Karpas-422 (cell line): ENCODE results near the gene BIRC5. TPM values are rescaled to one million over a fixed set of nuclear protein-coding genes. Genes with fewer than 3 reads are reported as not detected.

Experiments used
- DNase-seq: peaks from one replicate; pipeline ENCODE4 v3.0.0-alpha.2; 2015
- H2AFZ ChIP-seq: fragments of 200-600 bp; sonication (generic); 2 replicates; pipeline ENCODE4 v1.6.1; 2014; ENCODE audit warnings: antibody characterized with exemption, low read length, mixed read lengths
- H3K27ac ChIP-seq: fragments of 200-600 bp; sonication (generic); 2 replicates; pipeline ENCODE4 v1.5.1; 2014; ENCODE audit warnings: mild to moderate bottlenecking, low read length, moderate library complexity
- H3K27me3 ChIP-seq: fragments of 200-600 bp; sonication (generic); 2 replicates; pipeline ENCODE4 v1.6.1; 2014; ENCODE audit warnings: low read length, mixed read lengths
- H3K36me3 ChIP-seq: fragments of 200-600 bp; sonication (generic); 2 replicates; pipeline ENCODE4 v1.6.1; 2014; ENCODE audit warnings: low read length, mixed read lengths; ENCODE audit not compliant: insufficient read depth
- H3K4me1 ChIP-seq: fragments of 200-600 bp; sonication (generic); 2 replicates; pipeline ENCODE4 v1.6.1; 2014; ENCODE audit warnings: mild to moderate bottlenecking, low read length, mixed read lengths
- H3K4me2 ChIP-seq: fragments of 200-600 bp; sonication (generic); 2 replicates; pipeline ENCODE4 v1.6.1; 2014; ENCODE audit warnings: low read length, low read depth, mild to moderate bottlenecking; ENCODE audit not compliant: poor library complexity, severe bottlenecking
- H3K4me3 ChIP-seq: fragments of 200-600 bp; sonication (generic); 2 replicates; pipeline ENCODE4 v1.5.1; 2014; ENCODE audit warnings: mild to moderate bottlenecking, antibody characterized with exemption, low read length, mixed read lengths
- H3K79me2 ChIP-seq: fragments of 200-600 bp; sonication (generic); 2 replicates; pipeline ENCODE4 v1.6.1; 2014; ENCODE audit warnings: mild to moderate bottlenecking, low read length, mixed read lengths
- H3K9ac ChIP-seq: fragments of 200-600 bp; sonication (generic); 2 replicates; pipeline ENCODE4 v1.6.0; 2014; ENCODE audit warnings: low read length
- H3K9me2 ChIP-seq: fragments of 200-600 bp; sonication (generic), shearing (Covaris generic); replicated peaks from 2 replicates; pipeline ENCODE4 v1.6.0; 2014; ENCODE audit warnings: mild to moderate bottlenecking, low read length, moderate library complexity; ENCODE audit not compliant: insufficient read depth
- H3K9me3 ChIP-seq: fragments of 300-700, 200-600 bp; sonication (generic); 2 replicates; pipeline ENCODE4 v1.6.1; 2014; ENCODE audit warnings: low read length, mixed read lengths
- H4K20me1 ChIP-seq: fragments of 200-600 bp; sonication (generic); 2 replicates; pipeline ENCODE4 v1.6.1; 2014; ENCODE audit warnings: mild to moderate bottlenecking, antibody characterized with exemption, low read length, low read depth; ENCODE audit not compliant: insufficient read depth
- total RNA-seq: library from RNA; depleted of rRNA; stranded (reverse); fragments of >200 nt; shearing (Covaris generic); gene quantifications from 2 replicates; pipeline ENCODE4 v1.2.3, GENCODE V29; 2014; ENCODE audit warnings: low replicate concordance

The BIRC5 gene
- total RNA-seq, 1 experiment from 2014 or later, result 45.4 TPM

GRCh38 chr17:78266771-78267170 lies 52.7 kb downstream of the BIRC5 start:
- Histone ChIP-seq H3K9me3 (no peaks in the 10 kb centered on the region), H4K20me1 (no peaks in the 10 kb centered on the region), H3K36me3 (no peaks in the 10 kb centered on the region), H3K9ac (no peak overlapping the region), H3K9me2 (no peaks in the 10 kb centered on the region), H3K27me3 (no peaks in the 10 kb centered on the region), H3K27ac (no peak overlapping the region), H3K79me2 (no peaks in the 10 kb centered on the region), H2AFZ (no peak overlapping the region), H3K4me3 (no peak overlapping the region), H3K4me1 (no peaks in the 10 kb centered on the region), H3K4me2 (no peak overlapping the region)
- no peak for DNase-seq

GRCh38 chr17:78267253-78268073 lies 53.4 kb downstream of the BIRC5 start:
- no peaks in the 10 kb centered on the region for H4K20me1 ChIP-seq
- no peaks in the 10 kb centered on the region for H3K4me1 ChIP-seq
- no peaks in the 10 kb centered on the region for H3K36me3 ChIP-seq
- H3K4me3 ChIP-seq, result no peak overlapping the region
- H2AFZ ChIP-seq, result no peak overlapping the region
- H3K4me2 ChIP-seq, result no peak overlapping the region
- H3K9ac ChIP-seq, result no peak overlapping the region
- DNase-seq, result no peak
- H3K79me2 ChIP-seq, result no peaks in the 10 kb centered on the region
- H3K27me3 ChIP-seq, result no peaks in the 10 kb centered on the region
- H3K27ac ChIP-seq, result no peak overlapping the region
- H3K9me2 ChIP-seq, result no peaks in the 10 kb centered on the region
- H3K9me3 ChIP-seq, result no peaks in the 10 kb centered on the region

- H3K9me2 ChIP-seq, result no peaks in the 10 kb centered on the region
- no peak overlapping the region for H3K27ac ChIP-seq
- no peaks in the 10 kb centered on the region for H3K27me3 ChIP-seq
- no peaks in the 10 kb centered on the region for H3K9me3 ChIP-seq
- H3K79me2 ChIP-seq, result no peaks in the 10 kb centered on the region
- no peak overlapping the region for H3K4me3 ChIP-seq
- no peaks in the 10 kb centered on the region for H3K4me1 ChIP-seq
- H4K20me1 ChIP-seq, result no peaks in the 10 kb centered on the region
- H2AFZ ChIP-seq, result no peak overlapping the region
- H3K9ac ChIP-seq, result no peak overlapping the region
- H3K36me3 ChIP-seq, result no peaks in the 10 kb centered on the region
- H3K4me2 ChIP-seq, result no peak overlapping the region
- no peak for DNase-seq
These were observed 54.3 kb downstream of the BIRC5 start for GRCh38 chr17:78268191-78268874.

GRCh38 chr17:78268951-78269905 lies 55.2 kb downstream of the BIRC5 start:
- no peak overlapping the region for H3K9ac ChIP-seq

GRCh38 chr17:78269955-78270381 lies 55.9 kb downstream of the BIRC5 start:
- H3K79me2 ChIP-seq, result no peaks in the 10 kb centered on the region
- no peaks in the 10 kb centered on the region for H3K27me3 ChIP-seq
- H3K36me3 ChIP-seq, result no peaks in the 10 kb centered on the region
- no peaks in the 10 kb centered on the region for H3K9me3 ChIP-seq
- H3K27ac ChIP-seq, result no peak overlapping the region
- H3K4me2 ChIP-seq, result no peak overlapping the region
- no peak overlapping the region for H2AFZ ChIP-seq
- no peak overlapping the region for H3K4me3 ChIP-seq
- no peak overlapping the region for H3K9ac ChIP-seq
- DNase-seq, result no peak
- no peaks in the 10 kb centered on the region for H3K4me1 ChIP-seq
- H3K9me2 ChIP-seq, result no peaks in the 10 kb centered on the region
- H4K20me1 ChIP-seq, result no peaks in the 10 kb centered on the region

More at GRCh38 chr17:78268951-78269905, 55.2 kb downstream of the BIRC5 start:
- Histone ChIP-seq H2AFZ (no peak overlapping the region), H3K27me3 (no peaks in the 10 kb centered on the region), H3K27ac (no peak overlapping the region), H3K9me3 (no peaks in the 10 kb centered on the region), H4K20me1 (no peaks in the 10 kb centered on the region), H3K4me3 (no peak overlapping the region), H3K9me2 (no peaks in the 10 kb centered on the region), H3K4me2 (no peak overlapping the region), H3K4me1 (no peaks in the 10 kb centered on the region), H3K79me2 (no peaks in the 10 kb centered on the region), H3K36me3 (no peaks in the 10 kb centered on the region)
- no peak for DNase-seq

GRCh38 chr17:78271419-78272170 lies 57.5 kb downstream of the BIRC5 start:
- H3K4me3 ChIP-seq, result no peak overlapping the region
- H3K36me3 ChIP-seq, result no peaks in the 10 kb centered on the region
- H3K9me3 ChIP-seq, result no peaks in the 10 kb centered on the region
- H3K27ac ChIP-seq, result no peak overlapping the region
- no peak overlapping the region for H2AFZ ChIP-seq
- H4K20me1 ChIP-seq, result no peaks in the 10 kb centered on the region
- no peak overlapping the region for H3K9ac ChIP-seq
- H3K9me2 ChIP-seq, result no peaks in the 10 kb centered on the region
- H3K4me2 ChIP-seq, result no peak overlapping the region
- H3K4me1 ChIP-seq, result peaks cover 7% of the 10 kb centered on the region
- no peaks in the 10 kb centered on the region for H3K27me3 ChIP-seq
- no peaks in the 10 kb centered on the region for H3K79me2 ChIP-seq
- no peak for DNase-seq

GRCh38 chr17:78272181-78272913 lies 58.3 kb downstream of the BIRC5 start:
- Histone ChIP-seq H4K20me1 (no peaks in the 10 kb centered on the region), H3K36me3 (no peaks in the 10 kb centered on the region), H3K79me2 (no peaks in the 10 kb centered on the region), H2AFZ (no peak overlapping the region), H3K4me2 (no peak overlapping the region), H3K27me3 (no peaks in the 10 kb centered on the region), H3K4me3 (no peak overlapping the region), H3K9me3 (no peaks in the 10 kb centered on the region), H3K9ac (no peak overlapping the region), H3K27ac (no peak overlapping the region), H3K4me1 (peaks cover 8% of the 10 kb centered on the region), H3K9me2 (no peaks in the 10 kb centered on the region)
- DNase-seq, result no peak
